Osteoblast (primary cell): ENCODE measurements around the gene CNTNAP5. TPM values are rescaled to one million over a fixed set of nuclear protein-coding genes. Genes with fewer than 3 reads are reported as not detected.

Experiments used
- DNase-seq: peaks from one replicate; pipeline ENCODE4 v3.0.0; 2011; ENCODE audit warnings: low spot score, mixed read lengths; ENCODE audit not compliant: insufficient read length; ENCODE audit errors: missing footprints
- H2AFZ ChIP-seq: 2 replicates; pipeline ENCODE4 v1.6.0; 2011; ENCODE audit warnings: mild to moderate bottlenecking, low read length
- H3K27ac ChIP-seq: 2 replicates; pipeline ENCODE4 v1.5.1; 2011; ENCODE audit warnings: mild to moderate bottlenecking, low read depth, low read length, moderate library complexity
- H3K27me3 ChIP-seq: 2 replicates; pipeline ENCODE4 v1.6.0; 2012; ENCODE audit warnings: mild to moderate bottlenecking, control low read depth, inconsistent platforms, low read length, moderate library complexity; ENCODE audit not compliant: insufficient read depth
- H3K36me3 ChIP-seq: 2 replicates; pipeline ENCODE4 v1.5.1; 2011; ENCODE audit warnings: mild to moderate bottlenecking, low read length, control low read depth, moderate library complexity; ENCODE audit not compliant: insufficient read depth
- H3K4me1 ChIP-seq: 2 replicates; pipeline ENCODE4 v1.5.1; 2011; ENCODE audit warnings: mild to moderate bottlenecking, low read length, control low read depth, moderate library complexity; ENCODE audit not compliant: insufficient read depth
- H3K4me2 ChIP-seq: 2 replicates; pipeline ENCODE4 v1.6.0; 2011; ENCODE audit warnings: mild to moderate bottlenecking, low read length; ENCODE audit not compliant: insufficient read depth
- H3K4me3 ChIP-seq: fragments of 200-600 bp; sonication (generic); 3 replicates; pipeline ENCODE4 v1.5.1; 2012; ENCODE audit warnings: mild to moderate bottlenecking, low read length, inconsistent platforms; ENCODE audit not compliant: insufficient read depth
- H3K79me2 ChIP-seq: 2 replicates; pipeline ENCODE4 v1.6.0; 2012; ENCODE audit warnings: mild to moderate bottlenecking, low read length, control low read depth, inconsistent platforms; ENCODE audit not compliant: insufficient read depth
- H3K9me3 ChIP-seq: 2 replicates; pipeline ENCODE4 v1.5.1; 2011; ENCODE audit warnings: low read depth, low read length, control low read depth
- H4K20me1 ChIP-seq: 2 replicates; pipeline ENCODE4 v1.6.0; 2012; ENCODE audit warnings: mild to moderate bottlenecking, low read length, control low read depth; ENCODE audit not compliant: insufficient read depth
- CTCF ChIP-seq: IDR thresholded peaks from 2 replicates; pipeline ENCODE4 v1.5.1; 2011; ENCODE audit warnings: mild to moderate bottlenecking, low read depth, low read length, moderate library complexity; ENCODE audit errors: extremely low read depth
- total RNA-seq: library from RNA; depleted of rRNA; stranded (reverse); fragments of >200 nt; gene quantifications from 2 replicates; pipeline ENCODE4 v1.2.3, GENCODE V29; 2012

The CNTNAP5 gene
- total RNA-seq, 1 donor: not detected

GRCh38 chr2:124663645-124663997 is 638.5 kb downstream of the CNTNAP5 start:
- Histone ChIP-seq H3K4me1 (no peaks in the 10 kb centered on the region), H3K36me3 (no peaks in the 10 kb centered on the region), H3K9me3 (no peaks in the 10 kb centered on the region), H3K79me2 (no peaks in the 10 kb centered on the region), H3K4me3 (no peak overlapping the region), H4K20me1 (no peaks in the 10 kb centered on the region), H3K27me3 (no peaks in the 10 kb centered on the region), H3K4me2 (no peak overlapping the region), H2AFZ (no peak overlapping the region), H3K27ac (no peak overlapping the region)
- no peak for TF ChIP-seq CTCF
- DNase-seq: no peak

- Histone ChIP-seq H4K20me1 (no peaks in the 10 kb centered on the region), H2AFZ (no peak overlapping the region), H3K27me3 (no peaks in the 10 kb centered on the region), H3K79me2 (no peaks in the 10 kb centered on the region), H3K4me3 (no peak overlapping the region), H3K4me1 (no peaks in the 10 kb centered on the region), H3K27ac (no peak overlapping the region), H3K9me3 (no peaks in the 10 kb centered on the region), H3K36me3 (no peaks in the 10 kb centered on the region), H3K4me2 (no peak overlapping the region)
- no peak for TF ChIP-seq CTCF
- no peak for DNase-seq
Observed at GRCh38 chr2:124664363-124664762, 639.3 kb downstream of the CNTNAP5 start.

GRCh38 chr2:124666976-124667375 is 641.9 kb downstream of the CNTNAP5 start:
- Histone ChIP-seq H4K20me1 (no peaks in the 10 kb centered on the region), H3K27ac (no peak overlapping the region), H2AFZ (no peak overlapping the region), H3K4me1 (no peaks in the 10 kb centered on the region), H3K27me3 (no peaks in the 10 kb centered on the region), H3K79me2 (no peaks in the 10 kb centered on the region), H3K36me3 (no peaks in the 10 kb centered on the region), H3K9me3 (no peaks in the 10 kb centered on the region), H3K4me2 (no peak overlapping the region), H3K4me3 (no peak overlapping the region)
- no peak for DNase-seq
- TF ChIP-seq CTCF: no peak

- DNase-seq: no peak
- H3K36me3 ChIP-seq: no peaks in the 10 kb centered on the region
Observed at GRCh38 chr2:124668161-124668560, 643.1 kb downstream of the CNTNAP5 start.

More at GRCh38 chr2:124668161-124668560, 643.1 kb downstream of the CNTNAP5 start:
- Histone ChIP-seq H3K27me3 (no peaks in the 10 kb centered on the region), H3K4me2 (no peak overlapping the region), H4K20me1 (no peaks in the 10 kb centered on the region), H3K4me1 (no peaks in the 10 kb centered on the region), H3K4me3 (no peak overlapping the region), H3K27ac (no peak overlapping the region), H2AFZ (no peak overlapping the region), H3K79me2 (no peaks in the 10 kb centered on the region), H3K9me3 (no peaks in the 10 kb centered on the region)
- no peak for TF ChIP-seq CTCF
